Activated CD8-positive, alpha-beta memory T cell treated with anti-CD3 and anti-CD28 coated beads for 24 hours (primary cell): ENCODE data around the gene LIFR.
"Not testable (repeated sequence)": the region's sequence is repeated elsewhere in the genome, so short reads cannot be mapped to it uniquely, and the experiment has no call there.

Experiments used
- DNase-seq: peaks from one replicate; pipeline ENCODE4 v3.0.0-alpha.2; 2020

The LIFR gene

GRCh38 chr5:38582293-38582974 lies 26.0 kb upstream of the LIFR start:
- no peak for DNase-seq

- no peak for DNase-seq
These were observed 25.2 kb upstream of the LIFR start for GRCh38 chr5:38581597-38581996.

GRCh38 chr5:38579105-38579504 lies 22.7 kb upstream of the LIFR start:
- DNase-seq, result no peak

- DNase-seq, result no peak
These were observed 20.7 kb upstream of the LIFR start for GRCh38 chr5:38576961-38577684.

- DNase-seq, result no peak
These were observed 20.0 kb upstream of the LIFR start for GRCh38 chr5:38576442-38576841.

GRCh38 chr5:38575476-38575875 lies 19.0 kb upstream of the LIFR start:
- no peak for DNase-seq

GRCh38 chr5:38574009-38574408 lies 17.6 kb upstream of the LIFR start:
- DNase-seq, result no peak

- DNase-seq, result no peak
These were observed 17.1 kb upstream of the LIFR start for GRCh38 chr5:38573521-38573920.

- DNase-seq, result no peak
These were observed 12.7 kb upstream of the LIFR start for GRCh38 chr5:38569180-38569579.

GRCh38 chr5:38567306-38567705 lies 10.9 kb upstream of the LIFR start:
- DNase-seq, result not testable (repeated sequence)

GRCh38 chr5:38563624-38564023 lies 7.2 kb upstream of the LIFR start:
- no peak for DNase-seq

- no peak for DNase-seq
These were observed 6.2 kb upstream of the LIFR start for GRCh38 chr5:38562444-38563210.

GRCh38 chr5:38559428-38559827 lies 3.0 kb upstream of the LIFR start:
- DNase-seq, result no peak

GRCh38 chr5:38557792-38558191 lies 1.3 kb upstream of the LIFR start:
- no peak for DNase-seq

- no peak for DNase-seq
These were observed 863 bp upstream of the LIFR start for GRCh38 chr5:38557308-38557710.

- no peak for DNase-seq
These were observed 303 bp downstream of the LIFR start for GRCh38 chr5:38556088-38556598.

GRCh38 chr5:38555354-38556087 lies 925 bp downstream of the LIFR start:
- no peak for DNase-seq

- DNase-seq, result no peak
These were observed 1.6 kb downstream of the LIFR start for GRCh38 chr5:38554861-38555260.

GRCh38 chr5:38554403-38554802 lies 2.0 kb downstream of the LIFR start:
- DNase-seq, result no peak

GRCh38 chr5:38553001-38553521 lies 3.4 kb downstream of the LIFR start:
- DNase-seq, result no peak

- no peak for DNase-seq
These were observed 5.1 kb downstream of the LIFR start for GRCh38 chr5:38551030-38552017.
